Esophagus muscularis mucosa (tissue), 4 donors: ENCODE results near the gene GNG7. TPM values are rescaled to one million over a fixed set of nuclear protein-coding genes. Genes with fewer than 3 reads are reported as not detected.

Experiments
- DNase-seq: peaks from one replicate; pipeline ENCODE4 v3.0.0-alpha.2; 2017; ENCODE audit errors: extremely low spot score
- H3K27ac ChIP-seq, 4 donors: fragments of 200-600 bp; sonication (generic); replicated peaks in 1 of 4; 1 replicate in 3 of 4; 2 replicates in 1 of 4; pipeline ENCODE4 v1.5.1; 2016 to 2019; ENCODE audit warnings: mild to moderate bottlenecking in 1 of 4
- H3K27me3 ChIP-seq, 4 donors: fragments of 200-600 bp; sonication (generic); one replicate each; pipeline versions ENCODE4 v1.5.1 to v1.6.0; 2016 to 2019
- H3K36me3 ChIP-seq, 4 donors: fragments of 200-600 bp; sonication (generic); one replicate each; pipeline ENCODE4 v1.5.1; 2016 to 2019
- H3K4me1 ChIP-seq, 4 donors: fragments of 200-600 bp; sonication (generic); one replicate each; pipeline ENCODE4 v1.5.1; 2016 to 2019
- H3K4me3 ChIP-seq, 4 donors: fragments of 200-600 bp; sonication (generic); 1 replicate in 2 of 4; 2 replicates in 2 of 4; pipeline ENCODE4 v1.5.1; 2016 to 2019; ENCODE audit warnings: mild to moderate bottlenecking in 4 of 4, moderate library complexity in 1 of 4
- H3K9me3 ChIP-seq, 4 donors: fragments of 200-600 bp; sonication (generic); 1 replicate in 3 of 4; 2 replicates in 1 of 4; pipeline ENCODE4 v1.5.1; 2016 to 2019
- CTCF ChIP-seq, 3 experiments: fragments of 200-600 bp in 2 of 3; fragments of 450-650 bp in 1 of 3; sonication (generic) in 2 of 3; IDR thresholded peaks; one replicate each; pipeline ENCODE4 v1.5.1; 2017 to 2019; ENCODE audit warnings: antibody characterized with exemption in 3 of 3, mild to moderate bottlenecking in 2 of 3, moderate library complexity in 1 of 3
- EP300 ChIP-seq: sonication (generic); formaldehyde crosslinking; IDR thresholded peaks from one replicate; pipeline ENCODE4 v1.6.1; 2017; ENCODE audit warnings: antibody characterized with exemption
- POLR2A ChIP-seq: fragments of 450-650 bp; IDR thresholded peaks from one replicate; pipeline ENCODE4 v1.6.1; 2017; ENCODE audit warnings: antibody characterized with exemption, moderate library complexity, mild to moderate bottlenecking, low read depth
- POLR2AphosphoS5 ChIP-seq, 2 donors: sonication (generic); formaldehyde crosslinking; IDR thresholded peaks; one replicate each; pipeline ENCODE4 v1.6.1; 2017; ENCODE audit warnings: antibody characterized with exemption in 2 of 2
- WGBS: methylation state at CpG from one replicate; pipeline ENCODE4 v1.1.5; 2018; 5-methylcytosine and 5-hydroxymethylcytosine counted together
- intact Hi-C: fragments of 100-400 bp; cut with DNase I; formaldehyde crosslinking; loops from one replicate; pipeline ENCODE4 v1.15.1; 2023
- total RNA-seq, 4 donors: library from RNA; depleted of rRNA; stranded (reverse); fragments of >200 nt; gene quantifications; one replicate each; pipeline versions ENCODE4 v1.1.0 to v1.2.1, GENCODE V29; 2016

Gene GNG7
- total RNA-seq, 4 donors from 2014 or later: 6.3 to 18.8 (median 13.0) TPM

DNA sequence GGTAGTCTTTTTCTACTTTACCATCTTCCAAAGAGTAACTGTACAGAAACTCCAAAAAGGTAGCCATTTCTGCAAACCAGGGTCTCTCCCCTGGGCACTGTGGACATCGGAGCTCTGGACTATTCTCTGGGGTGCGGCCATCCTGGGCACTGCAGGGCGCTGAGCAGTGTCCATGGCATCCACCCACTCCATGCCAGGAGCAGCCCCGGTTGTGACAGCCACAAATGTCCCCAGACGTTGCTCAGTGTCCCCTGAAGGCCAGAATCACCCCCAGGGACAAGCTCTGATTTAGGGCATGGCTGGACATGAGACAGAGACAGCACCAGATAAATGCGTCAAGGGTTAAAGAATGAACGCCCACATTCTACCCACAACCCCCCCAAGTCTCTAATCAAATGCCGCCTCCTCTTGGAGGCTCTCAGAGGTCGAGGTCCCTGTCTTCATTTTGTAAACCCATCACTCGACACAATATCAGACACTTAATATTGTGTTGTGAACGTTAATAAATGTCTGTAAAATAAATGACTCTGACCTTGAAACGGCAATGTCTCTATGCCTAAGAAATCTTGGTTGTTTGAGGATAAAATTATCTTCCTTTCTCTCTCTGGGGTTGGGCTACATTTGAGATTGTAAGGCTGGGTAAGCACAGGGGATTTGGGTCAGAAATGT is 8.9 kb downstream of the GNG7 start:
- DNase-seq: no peak
- Histone ChIP-seq H3K4me3 (no peak overlapping the region), H3K27me3 (no peaks in the 10 kb centered on the region), H3K9me3 (no peaks in the 10 kb centered on the region), H3K36me3 (peaks cover 0 to 3% (median 0%) of the 10 kb centered on the region in 4 donors), H3K4me1 (peaks cover 26 to 36% (median 28%) of the 10 kb centered on the region in 4 donors), H3K27ac (peak overlapping the region; percentile 16 to 82 (median 58))
- WGBS: 31% methylated on average over 12 of the region's 12 CpGs
- TF ChIP-seq EP300: no peak
- TF ChIP-seq POLR2AphosphoS5 (IDR thresholded peaks at IDR 0.05): no peak
- no peak for TF ChIP-seq POLR2A
- no peak for TF ChIP-seq CTCF (IDR thresholded peaks at IDR 0.05)
- intact Hi-C loops: no loop called here

DNA sequence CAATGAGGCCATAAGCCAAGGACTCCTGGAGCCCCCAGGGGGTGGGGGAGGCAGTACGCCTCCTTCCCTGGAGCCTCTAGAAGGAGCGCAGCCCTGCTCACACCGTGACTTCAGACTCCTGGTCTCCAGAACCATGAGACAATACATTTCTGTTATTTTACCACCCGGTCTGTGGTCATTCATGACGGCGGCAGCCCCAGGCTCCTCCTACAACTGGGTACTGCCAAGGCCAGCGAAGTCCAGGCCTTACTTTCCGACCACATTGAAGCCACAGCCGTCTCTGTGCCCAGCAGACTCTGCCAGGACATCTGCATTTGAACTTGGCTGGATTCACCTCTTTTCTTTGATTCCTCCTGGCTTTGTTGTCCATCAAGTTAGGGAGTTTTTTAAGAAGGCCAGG is 10.5 kb downstream of the GNG7 start:
- H3K27ac ChIP-seq: no peak overlapping the region
- peaks cover 26 to 36% (median 28%) of the 10 kb centered on the region in 4 donors for H3K4me1 ChIP-seq
- WGBS: 83% methylated on average over 7 of the region's 9 CpGs
- TF ChIP-seq CTCF (IDR thresholded peaks at IDR 0.05): no peak
- no peak for TF ChIP-seq EP300
- no peak for TF ChIP-seq POLR2AphosphoS5 (IDR thresholded peaks at IDR 0.05)
- no peak for TF ChIP-seq POLR2A
- H3K27me3 ChIP-seq: no peaks in the 10 kb centered on the region
- no peak overlapping the region for H3K4me3 ChIP-seq
- H3K9me3 ChIP-seq: no peaks in the 10 kb centered on the region
- intact Hi-C loops: no loop called here
- H3K36me3 ChIP-seq: peaks cover 0 to 3% (median 0%) of the 10 kb centered on the region in 4 donors
- DNase-seq: no peak

DNA sequence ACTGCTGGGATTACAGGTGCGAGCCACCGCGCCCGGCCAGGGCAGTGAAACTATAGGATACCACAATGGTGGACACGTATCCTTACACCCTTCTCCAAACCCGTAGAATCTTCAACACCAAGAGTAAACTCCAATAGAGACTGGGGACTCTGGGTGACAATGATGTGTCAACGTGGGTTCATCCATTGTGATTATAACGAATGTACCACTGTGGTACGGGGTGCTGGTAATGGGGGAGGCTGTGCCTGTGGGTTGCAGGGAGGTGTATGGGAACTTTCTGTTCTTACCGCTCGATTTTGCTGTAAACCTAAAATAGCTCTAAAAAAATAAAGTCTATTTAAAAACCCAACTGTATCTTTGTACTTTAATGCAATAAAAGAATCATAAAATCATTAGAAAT is 11.6 kb downstream of the GNG7 start:
- DNase-seq: no peak
- H3K27me3 ChIP-seq: no peaks in the 10 kb centered on the region
- no peaks in the 10 kb centered on the region for H3K9me3 ChIP-seq
- no peak overlapping the region for H3K27ac ChIP-seq
- H3K36me3 ChIP-seq: peaks cover 0 to 3% (median 0%) of the 10 kb centered on the region in 4 donors
- H3K4me1 ChIP-seq: peaks cover 25 to 28% (median 26%) of the 10 kb centered on the region in 4 donors
- 94% methylated on average over 11 of the region's 11 CpGs for WGBS
- H3K4me3 ChIP-seq: no peak overlapping the region
- no peak for TF ChIP-seq EP300
- no peak for TF ChIP-seq CTCF (IDR thresholded peaks at IDR 0.05)
- TF ChIP-seq POLR2A: no peak
- no peak for TF ChIP-seq POLR2AphosphoS5 (IDR thresholded peaks at IDR 0.05)
- intact Hi-C loops: no loop called here

- no peaks in the 10 kb centered on the region for H3K9me3 ChIP-seq
- TF ChIP-seq EP300 (no peak), POLR2A (no peak), POLR2AphosphoS5 (IDR thresholded peaks at IDR 0.05) (no peak), CTCF (IDR thresholded peaks at IDR 0.05) (no peak)
- DNase-seq: no peak
- H3K27ac ChIP-seq: no peak overlapping the region
- WGBS: 83% methylated on average over 17 of the region's 17 CpGs
- H3K27me3 ChIP-seq: no peaks in the 10 kb centered on the region
- peaks cover 0 to 8% (median 0%) of the 10 kb centered on the region in 4 donors for H3K36me3 ChIP-seq
- H3K4me1 ChIP-seq: no peaks in the 10 kb centered on the region
- no peak overlapping the region for H3K4me3 ChIP-seq
- intact Hi-C loops: no loop called here
Observed at GRCh38 chr19:2686360-2686759, 16.1 kb downstream of the GNG7 start.
